SK-N-SH (cell line): ENCODE data around the gene RD3L.

Experiments
- CHD2 ChIP-seq: fragments of 150-350 bp; IDR thresholded peaks from 2 replicates; pipeline ENCODE4 v1.6.1; 2018; ENCODE audit warnings: low read length; ENCODE audit not compliant: partially characterized antibody
- GATA2 ChIP-seq: sonication (generic); formaldehyde crosslinking; IDR thresholded peaks from 2 replicates; pipeline ENCODE4 v1.5.0; 2020; ENCODE audit warnings: mild to moderate bottlenecking, missing genetic modification reagents
- MXI1 ChIP-seq: IDR thresholded peaks from 2 replicates; pipeline ENCODE4 v1.6.1; 2012; ENCODE audit warnings: mild to moderate bottlenecking, low read depth, low read length, improper control_type of control experiment
- POLR2AphosphoS5 ChIP-seq: IDR thresholded peaks from 2 replicates; pipeline ENCODE4 v1.6.1; 2012; ENCODE audit warnings: low read depth, low read length
- SIN3A ChIP-seq: IDR thresholded peaks from 2 replicates; pipeline ENCODE4 v1.6.1; 2012; ENCODE audit warnings: low read depth, mild to moderate bottlenecking, low read length, moderate library complexity, borderline replicate concordance
- TEAD4 ChIP-seq: IDR thresholded peaks from 2 replicates; pipeline ENCODE4 v1.4.0; 2012; ENCODE audit warnings: mild to moderate bottlenecking, borderline replicate concordance; ENCODE audit not compliant: insufficient read depth
- YY1 ChIP-seq: IDR thresholded peaks from 2 replicates; pipeline ENCODE4 v1.4.0; 2012; ENCODE audit warnings: low read depth, mild to moderate bottlenecking
- TF ChIP-seq, protein P1 (sequence below): fragments of 200-600 bp; sonication (generic); IDR thresholded peaks from 2 replicates; pipeline ENCODE4 v1.6.1; 2017; ENCODE audit warnings: antibody characterized with exemption, mild to moderate bottlenecking, moderate library complexity
- TF ChIP-seq, protein P2 (sequence below): IDR thresholded peaks from 2 replicates; pipeline ENCODE4 v1.4.0; 2012; ENCODE audit warnings: low read depth
- TF ChIP-seq, protein P3 (sequence below): IDR thresholded peaks from 2 replicates; pipeline ENCODE4 v1.4.0; 2012; ENCODE audit warnings: low read depth, borderline replicate concordance

DNA sequence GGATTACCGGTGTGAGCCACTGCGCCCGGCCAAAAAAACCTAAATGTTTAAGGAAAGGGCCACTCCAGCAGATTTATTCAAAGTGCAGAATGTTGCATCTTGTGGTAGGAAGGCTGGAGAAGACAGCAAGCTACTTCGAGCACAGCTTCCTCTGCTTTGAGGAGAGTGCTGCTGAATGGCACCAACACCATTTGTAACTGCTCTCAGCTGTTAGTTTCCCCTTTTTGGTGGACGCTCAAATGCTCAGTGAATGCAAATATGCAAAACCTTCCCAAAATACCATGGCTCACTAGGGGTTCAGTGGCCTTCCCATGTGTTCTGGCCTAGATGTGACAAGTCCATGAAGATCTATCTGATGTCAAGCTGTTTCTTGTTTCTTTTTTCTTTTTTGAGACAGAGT lies 17.0 kb downstream of the RD3L start:
- TF ChIP-seq, protein P1, sequence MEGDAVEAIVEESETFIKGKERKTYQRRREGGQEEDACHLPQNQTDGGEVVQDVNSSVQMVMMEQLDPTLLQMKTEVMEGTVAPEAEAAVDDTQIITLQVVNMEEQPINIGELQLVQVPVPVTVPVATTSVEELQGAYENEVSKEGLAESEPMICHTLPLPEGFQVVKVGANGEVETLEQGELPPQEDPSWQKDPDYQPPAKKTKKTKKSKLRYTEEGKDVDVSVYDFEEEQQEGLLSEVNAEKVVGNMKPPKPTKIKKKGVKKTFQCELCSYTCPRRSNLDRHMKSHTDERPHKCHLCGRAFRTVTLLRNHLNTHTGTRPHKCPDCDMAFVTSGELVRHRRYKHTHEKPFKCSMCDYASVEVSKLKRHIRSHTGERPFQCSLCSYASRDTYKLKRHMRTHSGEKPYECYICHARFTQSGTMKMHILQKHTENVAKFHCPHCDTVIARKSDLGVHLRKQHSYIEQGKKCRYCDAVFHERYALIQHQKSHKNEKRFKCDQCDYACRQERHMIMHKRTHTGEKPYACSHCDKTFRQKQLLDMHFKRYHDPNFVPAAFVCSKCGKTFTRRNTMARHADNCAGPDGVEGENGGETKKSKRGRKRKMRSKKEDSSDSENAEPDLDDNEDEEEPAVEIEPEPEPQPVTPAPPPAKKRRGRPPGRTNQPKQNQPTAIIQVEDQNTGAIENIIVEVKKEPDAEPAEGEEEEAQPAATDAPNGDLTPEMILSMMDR: no peak
- TF ChIP-seq POLR2AphosphoS5 (no peak), SIN3A (no peak), YY1 (no peak), MXI1 (no peak), GATA2 (no peak), CHD2 (no peak), TEAD4 (no peak)
- TF ChIP-seq, protein P2, sequence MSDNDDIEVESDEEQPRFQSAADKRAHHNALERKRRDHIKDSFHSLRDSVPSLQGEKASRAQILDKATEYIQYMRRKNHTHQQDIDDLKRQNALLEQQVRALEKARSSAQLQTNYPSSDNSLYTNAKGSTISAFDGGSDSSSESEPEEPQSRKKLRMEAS: no peak
- TF ChIP-seq, protein P3, sequence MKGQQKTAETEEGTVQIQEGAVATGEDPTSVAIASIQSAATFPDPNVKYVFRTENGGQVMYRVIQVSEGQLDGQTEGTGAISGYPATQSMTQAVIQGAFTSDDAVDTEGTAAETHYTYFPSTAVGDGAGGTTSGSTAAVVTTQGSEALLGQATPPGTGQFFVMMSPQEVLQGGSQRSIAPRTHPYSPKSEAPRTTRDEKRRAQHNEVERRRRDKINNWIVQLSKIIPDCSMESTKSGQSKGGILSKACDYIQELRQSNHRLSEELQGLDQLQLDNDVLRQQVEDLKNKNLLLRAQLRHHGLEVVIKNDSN: no peak
